ENCODE measurements around the gene IRF7. TPM values are rescaled to one million over a fixed set of nuclear protein-coding genes. Genes with fewer than 3 reads are reported as not detected.

The IRF7 gene
- total RNA-seq, 1 donor from 2014 or later: 12.6 TPM

DNA sequence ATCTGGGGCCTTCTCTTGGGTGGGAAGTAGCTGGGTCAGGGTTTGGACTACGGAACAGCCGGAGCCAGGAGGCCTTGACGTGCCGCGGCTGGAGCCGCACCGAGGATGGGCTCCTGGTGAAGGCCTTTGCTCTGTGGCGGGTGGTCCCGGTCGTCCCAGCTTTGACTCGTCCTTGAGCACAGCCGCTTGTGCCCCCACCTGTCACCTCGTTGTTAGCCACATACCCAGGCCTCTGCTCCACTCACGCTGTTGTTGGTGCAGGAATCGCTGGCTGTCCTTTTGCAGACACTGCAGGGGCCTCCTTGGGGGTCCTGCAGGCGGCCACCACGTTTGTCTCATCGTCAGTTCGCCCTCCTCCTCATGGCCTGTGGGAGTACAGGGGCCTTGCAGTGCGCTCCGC lies 22.4 kb downstream of the IRF7 start:
- H3K27ac Mint-ChIP-seq: no peak overlapping the region
- H3K36me3 Mint-ChIP-seq (ENCODE audit: insufficient read depth): peaks cover 21% of the 10 kb centered on the region
- TF ChIP-seq, protein P1, sequence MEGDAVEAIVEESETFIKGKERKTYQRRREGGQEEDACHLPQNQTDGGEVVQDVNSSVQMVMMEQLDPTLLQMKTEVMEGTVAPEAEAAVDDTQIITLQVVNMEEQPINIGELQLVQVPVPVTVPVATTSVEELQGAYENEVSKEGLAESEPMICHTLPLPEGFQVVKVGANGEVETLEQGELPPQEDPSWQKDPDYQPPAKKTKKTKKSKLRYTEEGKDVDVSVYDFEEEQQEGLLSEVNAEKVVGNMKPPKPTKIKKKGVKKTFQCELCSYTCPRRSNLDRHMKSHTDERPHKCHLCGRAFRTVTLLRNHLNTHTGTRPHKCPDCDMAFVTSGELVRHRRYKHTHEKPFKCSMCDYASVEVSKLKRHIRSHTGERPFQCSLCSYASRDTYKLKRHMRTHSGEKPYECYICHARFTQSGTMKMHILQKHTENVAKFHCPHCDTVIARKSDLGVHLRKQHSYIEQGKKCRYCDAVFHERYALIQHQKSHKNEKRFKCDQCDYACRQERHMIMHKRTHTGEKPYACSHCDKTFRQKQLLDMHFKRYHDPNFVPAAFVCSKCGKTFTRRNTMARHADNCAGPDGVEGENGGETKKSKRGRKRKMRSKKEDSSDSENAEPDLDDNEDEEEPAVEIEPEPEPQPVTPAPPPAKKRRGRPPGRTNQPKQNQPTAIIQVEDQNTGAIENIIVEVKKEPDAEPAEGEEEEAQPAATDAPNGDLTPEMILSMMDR (IDR thresholded peaks at IDR 0.05; ENCODE audit: unreplicated experiment): no peak
- no peaks in the 10 kb centered on the region for H3K27me3 Mint-ChIP-seq
- H3K9me3 Mint-ChIP-seq (ENCODE audit: low read depth): no peaks in the 10 kb centered on the region
- no peak overlapping the region for H3K4me3 Mint-ChIP-seq (ENCODE audit: low read depth)
- H3K4me1 Mint-ChIP-seq (ENCODE audit: low read depth): no peaks in the 10 kb centered on the region
- no peak for DNase-seq (ENCODE audit: low spot score, unreplicated experiment)

DNA sequence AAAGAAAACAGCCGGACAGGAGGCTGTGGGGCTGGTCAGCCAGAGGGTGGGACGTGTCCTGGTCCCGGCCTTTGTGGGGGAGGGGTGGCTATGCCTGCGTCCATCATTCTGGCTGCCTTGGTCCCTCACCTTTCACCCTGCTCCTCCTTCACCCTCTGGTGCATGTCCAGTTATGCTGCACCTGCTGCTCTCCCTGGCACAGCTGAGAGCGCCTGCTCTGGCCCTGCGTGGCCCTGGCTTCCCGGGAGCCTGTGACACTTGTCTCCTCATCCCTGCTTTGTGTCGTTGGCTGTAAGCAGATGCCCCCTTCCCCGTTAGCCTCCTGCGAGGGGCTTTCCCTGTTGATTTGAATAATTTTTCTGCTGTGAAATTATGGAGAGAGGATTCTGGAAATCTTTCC lies 22.8 kb downstream of the IRF7 start:
- Mint-ChIP-seq H3K27ac (no peak overlapping the region), H3K9me3 (ENCODE audit: low read depth) (no peaks in the 10 kb centered on the region), H3K4me3 (ENCODE audit: low read depth) (no peak overlapping the region), H3K36me3 (ENCODE audit: insufficient read depth) (peaks cover 24% of the 10 kb centered on the region), H3K27me3 (no peaks in the 10 kb centered on the region), H3K4me1 (ENCODE audit: low read depth) (no peaks in the 10 kb centered on the region)
- TF ChIP-seq, protein P1 (IDR thresholded peaks at IDR 0.05; ENCODE audit: unreplicated experiment): no peak
- no peak for DNase-seq (ENCODE audit: low spot score, unreplicated experiment)

DNA sequence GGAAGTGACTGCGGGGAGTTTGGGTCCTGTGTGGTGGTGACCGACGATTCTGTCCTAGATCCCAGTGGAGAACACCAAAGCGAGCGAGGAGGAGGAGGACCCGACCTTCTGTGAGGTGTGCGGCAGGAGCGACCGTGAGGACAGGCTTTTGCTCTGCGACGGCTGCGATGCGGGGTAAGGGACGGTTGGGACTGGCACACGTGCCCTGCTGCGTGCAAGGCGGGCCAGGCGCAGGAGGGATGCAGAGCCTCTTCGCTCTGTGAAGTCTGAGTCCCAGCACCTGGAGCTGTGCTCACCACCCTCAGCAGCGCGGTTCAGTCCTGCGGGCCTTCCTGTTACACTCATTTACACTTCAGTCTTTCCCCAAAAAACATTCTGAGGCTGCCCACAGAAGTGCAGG lies 23.2 kb downstream of the IRF7 start:
- H3K27ac Mint-ChIP-seq: peak overlapping the region; percentile 31

DNA sequence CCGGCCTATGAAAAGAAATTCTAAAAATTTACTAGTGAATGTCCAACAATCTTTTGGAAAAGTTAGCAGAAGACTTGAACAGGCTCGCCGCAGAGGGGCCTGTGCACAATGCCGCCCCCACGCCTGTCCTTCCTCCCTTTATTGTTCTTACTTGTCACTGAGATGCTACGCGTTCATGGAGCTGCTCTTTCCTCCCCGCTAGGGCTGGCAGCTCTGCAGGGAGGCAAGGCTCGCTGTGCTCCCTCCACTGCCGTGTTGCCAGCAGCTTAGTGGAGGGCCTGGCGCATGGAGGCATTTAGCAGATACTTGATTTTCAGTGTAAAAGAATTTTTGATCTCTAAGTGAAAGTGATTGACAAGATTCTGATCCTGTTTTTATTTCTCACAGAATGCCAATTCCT lies 24.8 kb downstream of the IRF7 start:
- Mint-ChIP-seq H3K36me3 (ENCODE audit: insufficient read depth) (peaks cover 25% of the 10 kb centered on the region), H3K4me3 (ENCODE audit: low read depth) (no peak overlapping the region), H3K4me1 (ENCODE audit: low read depth) (no peaks in the 10 kb centered on the region), H3K9me3 (ENCODE audit: low read depth) (no peaks in the 10 kb centered on the region), H3K27ac (no peak overlapping the region), H3K27me3 (no peaks in the 10 kb centered on the region)
- no peak for DNase-seq (ENCODE audit: low spot score, unreplicated experiment)
- TF ChIP-seq, protein P1 (IDR thresholded peaks at IDR 0.05; ENCODE audit: unreplicated experiment): no peak

More for the DNA sequence above, 23.2 kb downstream of the IRF7 start:
- no peak for DNase-seq (ENCODE audit: low spot score, unreplicated experiment)
- no peaks in the 10 kb centered on the region for H3K27me3 Mint-ChIP-seq
- H3K9me3 Mint-ChIP-seq (ENCODE audit: low read depth): no peaks in the 10 kb centered on the region
- no peaks in the 10 kb centered on the region for H3K4me1 Mint-ChIP-seq (ENCODE audit: low read depth)
- peaks cover 24% of the 10 kb centered on the region for H3K36me3 Mint-ChIP-seq (ENCODE audit: insufficient read depth)
- TF ChIP-seq, protein P1 (IDR thresholded peaks at IDR 0.05; ENCODE audit: unreplicated experiment): no peak
- no peak overlapping the region for H3K4me3 Mint-ChIP-seq (ENCODE audit: low read depth)

DNA sequence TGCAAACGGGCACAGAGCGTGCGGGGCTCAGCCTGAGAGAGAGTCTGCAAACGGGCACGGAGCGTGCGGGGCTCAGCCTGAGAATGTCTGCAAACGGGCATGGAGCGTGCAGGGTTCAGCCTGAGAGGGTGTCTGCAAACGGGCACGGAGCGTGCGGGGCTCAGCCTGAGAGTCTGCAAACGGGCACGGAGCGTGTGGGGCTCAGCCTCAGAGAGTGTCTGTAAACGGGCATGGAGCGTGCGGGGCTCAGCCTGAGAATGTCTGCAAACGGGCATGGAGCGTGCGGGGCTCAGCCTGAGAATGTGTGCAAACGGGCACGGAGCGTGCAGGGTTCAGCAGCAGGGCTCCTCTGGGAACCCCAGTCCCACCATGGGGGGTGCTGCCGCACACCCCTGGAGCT lies 26.0 kb downstream of the IRF7 start:
- no peaks in the 10 kb centered on the region for H3K27me3 Mint-ChIP-seq
- no peak overlapping the region for H3K27ac Mint-ChIP-seq
- H3K4me3 Mint-ChIP-seq (ENCODE audit: low read depth): no peak overlapping the region
- TF ChIP-seq, protein P1 (IDR thresholded peaks at IDR 0.05; ENCODE audit: unreplicated experiment): no peak
- H3K36me3 Mint-ChIP-seq (ENCODE audit: insufficient read depth): peaks cover 24% of the 10 kb centered on the region
- no peaks in the 10 kb centered on the region for H3K4me1 Mint-ChIP-seq (ENCODE audit: low read depth)
- no peaks in the 10 kb centered on the region for H3K9me3 Mint-ChIP-seq (ENCODE audit: low read depth)
- DNase-seq (ENCODE audit: low spot score, unreplicated experiment): no peak

All from progenitor cell of endocrine pancreas (in vitro differentiated cells).